ENCODE data around the gene MMP26.

MMP26 gene

DNA sequence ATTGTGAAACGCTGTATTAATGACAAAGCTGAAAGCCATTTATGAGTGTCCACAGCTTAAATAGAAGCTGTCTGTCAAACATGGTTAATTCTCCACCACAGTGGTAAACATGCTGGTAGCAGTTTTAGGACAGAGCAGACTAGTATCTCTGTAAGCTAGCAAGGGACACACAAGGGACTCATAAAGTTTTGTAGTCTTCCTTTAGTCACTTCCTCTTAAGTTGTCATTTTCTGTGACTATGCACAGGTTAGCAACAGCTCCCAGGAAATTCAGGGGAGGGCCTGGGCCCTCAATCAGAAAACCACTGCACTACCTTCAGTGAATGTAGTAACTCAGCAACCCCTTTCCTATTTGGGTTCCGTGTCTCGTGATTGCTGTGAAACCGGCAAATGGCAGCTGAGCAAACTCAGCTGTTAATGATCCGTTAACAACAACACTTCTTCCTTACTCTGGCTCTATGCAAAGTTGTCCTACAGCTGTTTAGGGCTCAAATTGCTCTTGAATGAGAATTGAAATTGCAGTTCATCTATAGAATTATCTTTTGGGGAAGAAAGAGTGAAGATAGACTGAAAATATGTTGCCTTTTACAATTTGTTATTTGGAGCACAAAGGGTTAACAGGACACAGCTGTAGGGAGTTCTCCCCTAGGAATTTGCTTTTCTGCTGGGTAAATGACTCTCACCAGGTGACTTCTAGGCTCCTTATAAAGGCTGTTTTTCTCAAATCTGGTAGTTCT, at the start of gene MMP26:
TSS of gene MMP26 (plus strand) at position 731 of the 736 bp plus-strand sequence.
- TF ChIP-seq EZH2phosphoT487 (conservative IDR thresholded peaks at IDR 0.05; ENCODE audit: low read length) = no peak
- TF ChIP-seq, protein P1, sequence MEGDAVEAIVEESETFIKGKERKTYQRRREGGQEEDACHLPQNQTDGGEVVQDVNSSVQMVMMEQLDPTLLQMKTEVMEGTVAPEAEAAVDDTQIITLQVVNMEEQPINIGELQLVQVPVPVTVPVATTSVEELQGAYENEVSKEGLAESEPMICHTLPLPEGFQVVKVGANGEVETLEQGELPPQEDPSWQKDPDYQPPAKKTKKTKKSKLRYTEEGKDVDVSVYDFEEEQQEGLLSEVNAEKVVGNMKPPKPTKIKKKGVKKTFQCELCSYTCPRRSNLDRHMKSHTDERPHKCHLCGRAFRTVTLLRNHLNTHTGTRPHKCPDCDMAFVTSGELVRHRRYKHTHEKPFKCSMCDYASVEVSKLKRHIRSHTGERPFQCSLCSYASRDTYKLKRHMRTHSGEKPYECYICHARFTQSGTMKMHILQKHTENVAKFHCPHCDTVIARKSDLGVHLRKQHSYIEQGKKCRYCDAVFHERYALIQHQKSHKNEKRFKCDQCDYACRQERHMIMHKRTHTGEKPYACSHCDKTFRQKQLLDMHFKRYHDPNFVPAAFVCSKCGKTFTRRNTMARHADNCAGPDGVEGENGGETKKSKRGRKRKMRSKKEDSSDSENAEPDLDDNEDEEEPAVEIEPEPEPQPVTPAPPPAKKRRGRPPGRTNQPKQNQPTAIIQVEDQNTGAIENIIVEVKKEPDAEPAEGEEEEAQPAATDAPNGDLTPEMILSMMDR (IDR thresholded peaks at IDR 0.05; ENCODE audit: insufficient read depth, low read length, poor library complexity, severe bottlenecking) = no peak
- Histone ChIP-seq H3K27me3 (ENCODE audit: low read length) (no peaks in the 10 kb centered on the region), H3K9ac (ENCODE audit: low read length) (no peak within 1 kb of the TSS), H3K79me2 (ENCODE audit: insufficient read depth, low read length) (no peaks in the 10 kb centered on the region), H3K9me2 (replicated peaks; ENCODE audit: insufficient read depth, low read length) (no peaks in the 10 kb centered on the region), H3K4me2 (ENCODE audit: low read depth, low read length, poor library complexity, severe bottlenecking) (no peak within 1 kb of the TSS), H4K20me1 (ENCODE audit: low read depth, low read length) (no peaks in the 10 kb centered on the region), H2AFZ (ENCODE audit: low read depth, low read length, severe bottlenecking) (no peak within 1 kb of the TSS), H3K27ac (ENCODE audit: low read depth, low read length) (no peak within 1 kb of the TSS), H3K4me3 (ENCODE audit: insufficient read depth, low read length, poor library complexity, severe bottlenecking) (no peak within 1 kb of the TSS), H3F3A (ENCODE audit: insufficient read depth) (no peaks in the 10 kb centered on the region), H3K36me3 (ENCODE audit: low read length) (no peaks in the 10 kb centered on the region), H3K9me3 (ENCODE audit: insufficient read depth, low read length) (no peaks in the 10 kb centered on the region)

DNA sequence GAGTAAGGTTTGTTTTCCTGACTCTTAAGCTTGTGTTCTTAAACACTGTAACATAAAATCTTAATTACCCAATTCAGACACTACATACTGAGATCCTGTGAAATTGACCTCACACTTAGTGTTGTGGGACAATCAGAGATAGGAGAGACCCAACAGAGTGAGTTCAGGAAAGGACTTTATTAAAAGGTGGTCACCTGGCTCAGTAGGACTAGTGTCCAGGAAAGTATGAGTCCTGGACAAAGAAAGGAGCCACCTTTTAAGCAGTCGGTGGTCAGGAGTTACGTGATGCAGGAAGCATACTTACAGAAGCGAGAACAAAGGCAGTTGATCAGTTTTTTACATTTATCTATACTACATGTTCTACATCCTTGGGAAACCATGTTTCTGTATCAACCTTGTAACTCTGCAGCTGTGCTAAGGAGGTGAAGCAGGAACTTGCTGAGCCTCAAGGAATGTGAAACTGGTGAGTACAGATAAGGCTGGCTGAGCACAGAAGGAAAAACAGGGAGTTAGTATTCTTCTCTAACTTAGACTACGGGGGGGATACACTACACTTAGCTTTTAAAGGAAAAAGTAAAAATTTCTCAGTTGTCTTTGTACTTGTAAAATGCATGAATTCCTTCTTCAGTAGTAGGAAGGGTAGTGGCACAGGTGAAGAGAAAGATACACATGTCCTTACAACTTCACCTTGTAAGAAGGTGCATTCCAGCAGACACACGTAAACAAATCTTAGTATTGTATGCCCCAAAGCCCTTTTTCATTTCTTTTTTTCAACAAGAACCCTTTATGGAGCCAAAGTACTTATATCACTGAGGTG, 45.7 kb upstream of the MMP26 start:
- Histone ChIP-seq H3K4me2 (ENCODE audit: low read depth, low read length, poor library complexity, severe bottlenecking) (no peak overlapping the region), H4K20me1 (ENCODE audit: low read depth, low read length) (no peaks in the 10 kb centered on the region), H3K9me3 (ENCODE audit: insufficient read depth, low read length) (no peaks in the 10 kb centered on the region), H3K4me3 (ENCODE audit: insufficient read depth, low read length, poor library complexity, severe bottlenecking) (no peak overlapping the region), H3K36me3 (ENCODE audit: low read length) (no peaks in the 10 kb centered on the region), H3K79me2 (ENCODE audit: insufficient read depth, low read length) (no peaks in the 10 kb centered on the region), H3F3A (ENCODE audit: insufficient read depth) (no peaks in the 10 kb centered on the region), H3K9me2 (replicated peaks; ENCODE audit: insufficient read depth, low read length) (no peaks in the 10 kb centered on the region), H3K27ac (ENCODE audit: low read depth, low read length) (no peak overlapping the region), H2AFZ (ENCODE audit: low read depth, low read length, severe bottlenecking) (no peak overlapping the region), H3K9ac (ENCODE audit: low read length) (no peak overlapping the region), H3K27me3 (ENCODE audit: low read length) (no peaks in the 10 kb centered on the region)
- no peak for TF ChIP-seq EZH2phosphoT487 (conservative IDR thresholded peaks at IDR 0.05; ENCODE audit: low read length)
- TF ChIP-seq, protein P1 (IDR thresholded peaks at IDR 0.05; ENCODE audit: insufficient read depth, low read length, poor library complexity, severe bottlenecking) = no peak

DNA sequence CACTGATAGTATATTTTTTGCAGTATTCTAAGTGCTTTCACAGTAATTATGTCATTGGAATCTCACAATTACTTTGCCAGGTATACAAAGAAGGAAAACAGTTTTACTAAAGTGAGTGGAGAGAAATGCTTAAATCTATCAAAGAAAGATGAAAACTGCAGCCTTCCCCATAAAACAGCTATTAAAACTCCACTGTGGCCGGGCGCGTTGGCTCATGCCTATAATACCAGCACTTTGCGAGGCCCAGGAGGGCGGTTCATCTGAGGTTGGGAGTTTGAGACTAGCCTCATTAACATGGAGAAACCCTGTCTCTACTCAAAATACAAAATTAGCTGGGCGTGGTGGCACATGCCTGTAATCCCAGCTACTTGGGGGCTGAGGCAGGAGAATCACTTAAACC, 41.7 kb upstream of the MMP26 start:
- Histone ChIP-seq H3K27ac (ENCODE audit: low read depth, low read length) (no peak overlapping the region), H3K9me3 (ENCODE audit: insufficient read depth, low read length) (no peaks in the 10 kb centered on the region), H3K4me3 (ENCODE audit: insufficient read depth, low read length, poor library complexity, severe bottlenecking) (no peak overlapping the region), H2AFZ (ENCODE audit: low read depth, low read length, severe bottlenecking) (no peak overlapping the region), H3K9ac (ENCODE audit: low read length) (no peak overlapping the region), H3K36me3 (ENCODE audit: low read length) (no peaks in the 10 kb centered on the region), H3K79me2 (ENCODE audit: insufficient read depth, low read length) (no peaks in the 10 kb centered on the region), H3K4me2 (ENCODE audit: low read depth, low read length, poor library complexity, severe bottlenecking) (no peak overlapping the region), H4K20me1 (ENCODE audit: low read depth, low read length) (no peaks in the 10 kb centered on the region), H3K9me2 (replicated peaks; ENCODE audit: insufficient read depth, low read length) (no peaks in the 10 kb centered on the region), H3K27me3 (ENCODE audit: low read length) (no peaks in the 10 kb centered on the region), H3F3A (ENCODE audit: insufficient read depth) (no peaks in the 10 kb centered on the region)
- TF ChIP-seq EZH2phosphoT487 (conservative IDR thresholded peaks at IDR 0.05; ENCODE audit: low read length) = no peak
- TF ChIP-seq, protein P1 (IDR thresholded peaks at IDR 0.05; ENCODE audit: insufficient read depth, low read length, poor library complexity, severe bottlenecking) = no peak

All from SU-DHL-6 (cell line).